Lung (tissue), 12 donors: ENCODE data around the gene MAST1. TPM values are rescaled to one million over a fixed set of nuclear protein-coding genes. Genes with fewer than 3 reads are reported as not detected.

Experiments
- ATAC-seq: fragments of 200-7000 bp; cut with Tn5 transposase; one replicate; pipeline ENCODE4 v1.9.1; 2020; ENCODE audit warnings: moderate number of reproducible peaks; ENCODE audit not compliant: insufficient read depth, low FRiP score
- DNase-seq, 3 donors: peaks; one replicate each; pipeline ENCODE4 v3.0.0-alpha.2; 2013 to 2017
- H3K27ac ChIP-seq, 2 donors: one replicate each; pipeline ENCODE4 v1.5.1; 2013; ENCODE audit warnings: mild to moderate bottlenecking in 2 of 2, moderate library complexity in 2 of 2, control low read depth in 1 of 2, inconsistent platforms in 1 of 2, low read depth in 1 of 2, low read length in 1 of 2
- H3K27me3 ChIP-seq, 3 donors: one replicate each; pipeline ENCODE4 v1.5.1; 2013; ENCODE audit warnings: low read length in 2 of 3; ENCODE audit not compliant: control insufficient read depth in 3 of 3, insufficient read depth in 3 of 3
- H3K36me3 ChIP-seq, 4 donors: one replicate each; pipeline ENCODE4 v1.5.1; 2013; ENCODE audit warnings: low read length in 4 of 4, mild to moderate bottlenecking in 1 of 4, moderate library complexity in 1 of 4; ENCODE audit not compliant: control insufficient read depth in 4 of 4, insufficient read depth in 4 of 4
- H3K4me1 ChIP-seq, 5 donors: one replicate each; pipeline ENCODE4 v1.5.1; 2013; ENCODE audit warnings: low read length in 5 of 5, mild to moderate bottlenecking in 2 of 5, moderate library complexity in 1 of 5; ENCODE audit not compliant: control insufficient read depth in 5 of 5, insufficient read depth in 5 of 5
- H3K4me3 ChIP-seq: one replicate; pipeline ENCODE4 v1.5.1; 2013; ENCODE audit warnings: mild to moderate bottlenecking, control low read depth, moderate library complexity
- H3K9ac ChIP-seq, 2 donors: one replicate each; pipeline ENCODE4 v1.5.1; 2013; ENCODE audit warnings: low read length in 2 of 2, control low read depth in 1 of 2; ENCODE audit not compliant: insufficient read depth in 1 of 2
- H3K9me3 ChIP-seq, 4 donors: one replicate each; pipeline ENCODE4 v1.5.1; 2013; ENCODE audit warnings: low read length in 3 of 4, mild to moderate bottlenecking in 1 of 4, moderate library complexity in 1 of 4; ENCODE audit not compliant: control insufficient read depth in 4 of 4, insufficient read depth in 3 of 4
- CTCF ChIP-seq: IDR thresholded peaks from 2 replicates; pipeline ENCODE4 v1.5.1; 2012; ENCODE audit warnings: mild to moderate bottlenecking; ENCODE audit errors: control extremely low read depth, extremely low read depth
- WGBS, 2 donors: extraction: QIAGEN DNeasy Blood & Tissue Kit; methylation state at CpG; one replicate each; pipeline ENCODE4 v1.1.7; 2013; 5-methylcytosine and 5-hydroxymethylcytosine counted together
- polyA plus RNA-seq, 2 donors: library from polyadenylated mRNA; stranded (reverse); fragments of 200-250 nt; gene quantifications; one replicate each; pipeline ENCODE4 v1.2.1, GENCODE V29; 2013
- total RNA-seq, 2 donors: library from RNA; depleted of rRNA in 1 of 2; stranded (reverse); fragments of >200 nt in 1 of 2; gene quantifications; one replicate each; pipeline ENCODE4 v1.2.1, GENCODE V29; 2014 to 2021
- donor health status: control.
- donor health status: control.
- donor health status: Bipolar disorder and iron deficiency.
- donor health status: healthy.
- donor health status: DM: yes; HTN: yes; CAD: no.

The MAST1 gene
- total and polyA plus RNA-seq, 4 donors: 0.08 to 0.88 (median 0.41) TPM

- 0% methylated on average over 73 to 84 of the region's 84 CpGs for WGBS, 2 donors
- Histone ChIP-seq H3K36me3 (peaks cover 0 to 4% (median 0%) of the 10 kb centered on the region in 4 donors), H3K9ac (peak overlapping the region; percentile 63 to 85), H3K27me3 (no peaks in the 10 kb centered on the region), H3K4me1 (peaks cover 0 to 58% (median 21%) of the 10 kb centered on the region in 5 donors), H3K9me3 (no peaks in the 10 kb centered on the region), H3K27ac (peak overlapping the region; percentile 98 to 100), H3K4me3 (peak overlapping the region; percentile 95)
- no peak for TF ChIP-seq CTCF
- ATAC-seq: no peak
- peak; percentile 72 to 77 (median 76) for DNase-seq
Observed at GRCh38 chr19:12792051-12792852, 46.1 kb upstream of the MAST1 start.

- H3K9me3 ChIP-seq: no peaks in the 10 kb centered on the region
- no peaks in the 10 kb centered on the region for H3K27me3 ChIP-seq
- peak overlapping the region; percentile 95 for H3K4me3 ChIP-seq
- H3K27ac ChIP-seq: peak overlapping the region; percentile 98 to 100
- 0% methylated on average over 19 to 22 of the region's 22 CpGs for WGBS, 2 donors
- peaks cover 0 to 4% (median 0%) of the 10 kb centered on the region in 4 donors for H3K36me3 ChIP-seq
- no peak for TF ChIP-seq CTCF
- peak overlapping the region; percentile 63 to 85 for H3K9ac ChIP-seq
- peaks cover 0 to 52% (median 21%) of the 10 kb centered on the region in 5 donors for H3K4me1 ChIP-seq
- ATAC-seq (no peak), DNase-seq (no peak)
Observed at GRCh38 chr19:12792853-12793289, 45.4 kb upstream of the MAST1 start.

DNA sequence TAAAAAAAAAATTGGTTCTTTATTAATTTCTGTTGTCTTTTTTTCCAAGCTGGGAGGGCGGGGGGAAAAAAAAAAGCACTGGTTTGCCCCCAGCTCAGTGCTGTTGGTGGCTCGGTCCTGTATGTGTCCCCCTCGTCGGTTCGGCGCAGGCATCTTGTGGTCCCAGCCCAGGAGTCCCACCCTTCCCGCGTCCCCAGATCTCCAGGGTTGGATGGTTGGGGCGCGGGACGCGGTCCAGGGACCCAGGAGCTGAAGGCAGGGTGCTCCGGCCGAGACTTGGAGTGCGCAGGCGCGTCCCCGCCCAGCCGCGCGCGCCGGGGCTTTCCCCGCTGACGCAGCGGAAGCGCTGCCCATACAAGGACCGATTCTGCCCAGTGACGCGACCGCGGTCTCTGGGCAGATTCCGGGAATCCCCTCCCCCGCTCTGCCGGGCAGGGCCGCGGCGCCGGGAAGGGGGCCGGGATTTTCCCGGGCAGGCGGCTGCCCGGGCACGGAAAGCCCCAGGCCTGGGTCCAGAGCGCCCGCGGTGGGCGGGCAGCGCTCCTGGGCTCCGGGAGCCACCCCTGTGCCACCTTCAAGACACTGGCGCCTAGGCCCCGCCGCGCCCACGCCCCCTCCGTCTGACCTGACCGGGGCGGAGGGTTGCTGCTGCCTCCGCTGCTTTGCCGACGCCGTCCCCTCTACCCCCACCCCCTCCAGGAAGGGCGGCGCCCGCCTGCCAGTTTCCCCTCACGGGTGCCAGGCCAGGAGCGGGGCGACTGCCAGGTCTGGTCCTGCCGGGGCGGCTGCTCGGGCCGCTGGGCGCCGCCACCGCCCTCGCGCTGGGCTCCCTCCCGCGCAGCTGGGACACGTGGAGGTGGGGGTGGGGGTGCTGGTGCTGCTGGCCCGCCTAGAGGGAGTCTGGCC lies 44.8 kb upstream of the MAST1 start:
- 0 to 1% methylated on average over 51 to 81 of the region's 81 CpGs for WGBS, 2 donors
- Histone ChIP-seq H3K27ac (peak overlapping the region; percentile 98 to 100), H3K27me3 (no peaks in the 10 kb centered on the region), H3K9ac (peak overlapping the region; percentile 63 to 71), H3K4me3 (peak overlapping the region; percentile 69), H3K4me1 (peaks cover 0 to 46% (median 14%) of the 10 kb centered on the region in 5 donors), H3K36me3 (peaks cover 0 to 4% (median 0%) of the 10 kb centered on the region in 4 donors), H3K9me3 (no peaks in the 10 kb centered on the region)
- peak; percentile 32 for ATAC-seq
- TF ChIP-seq CTCF: no peak
- peak; percentile 95 to 96 (median 96) for DNase-seq
